Inflammatory macrophage treated with lipopolysaccharide for 4 hours (primary cell): ENCODE results near the gene SLC6A1.
A peak's percentile ranks its signal among the peaks of the same experiment; 100 is the strongest.
"Not testable (repeated sequence)": the region's sequence is repeated elsewhere in the genome, so short reads cannot be mapped to it uniquely, and the experiment has no call there.

Experiments used
- DNase-seq: peaks from one replicate; pipeline ENCODE4 v3.0.0-alpha.2; 2020

The SLC6A1 gene

GRCh38 chr3:11062704-11063103 lies 70.2 kb downstream of the SLC6A1 start:
- DNase-seq, result no peak

- no peak for DNase-seq
These were observed 78.7 kb downstream of the SLC6A1 start for GRCh38 chr3:11071096-11071755.

- peak; percentile 76 for DNase-seq
These were observed 80.1 kb downstream of the SLC6A1 start for GRCh38 chr3:11072631-11073030.

- DNase-seq, result no peak
These were observed 81.5 kb downstream of the SLC6A1 start for GRCh38 chr3:11074011-11074410.

- peak; percentile 32 for DNase-seq
These were observed 81.9 kb downstream of the SLC6A1 start for GRCh38 chr3:11074451-11074850.

GRCh38 chr3:11075122-11075521 lies 82.6 kb downstream of the SLC6A1 start:
- DNase-seq, result not testable (repeated sequence)

- DNase-seq, result no peak
These were observed 84.2 kb downstream of the SLC6A1 start for GRCh38 chr3:11076711-11077110.

- DNase-seq, result peak; percentile 94
These were observed 84.9 kb downstream of the SLC6A1 start for GRCh38 chr3:11077466-11077865.

GRCh38 chr3:11078826-11079515 lies 86.4 kb downstream of the SLC6A1 start:
- peak; percentile 88 for DNase-seq

GRCh38 chr3:11080492-11080891 lies 87.9 kb downstream of the SLC6A1 start:
- no peak for DNase-seq

- no peak for DNase-seq
These were observed 91.5 kb downstream of the SLC6A1 start for GRCh38 chr3:11084098-11084497.

- DNase-seq, result no peak
These were observed 92.1 kb downstream of the SLC6A1 start for GRCh38 chr3:11084677-11085076.

GRCh38 chr3:11085093-11085840 lies 92.7 kb downstream of the SLC6A1 start:
- peak; percentile 54 for DNase-seq

- no peak for DNase-seq
These were observed 94.3 kb downstream of the SLC6A1 start for GRCh38 chr3:11086856-11087255.

- DNase-seq, result no peak
These were observed 95.5 kb downstream of the SLC6A1 start for GRCh38 chr3:11088066-11088465.

- DNase-seq, result peak; percentile 43
These were observed 96.3 kb downstream of the SLC6A1 start for GRCh38 chr3:11088831-11089230.
